Mesendoderm (in vitro differentiated cells): ENCODE data around the gene TNS3.
"Not testable (repeated sequence)": the region's sequence is repeated elsewhere in the genome, so short reads cannot be mapped to it uniquely, and the experiment has no call there.

ENCODE experiments used
- DNase-seq: peaks from one replicate; pipeline ENCODE4 v3.0.0; 2013
- H2AK5ac ChIP-seq: 2 replicates; pipeline ENCODE4 v1.6.1; 2013; ENCODE audit warnings: low read length, inconsistent platforms
- H2BK120ac ChIP-seq: 2 replicates; pipeline ENCODE4 v1.6.1; 2013; ENCODE audit warnings: low read depth, mild to moderate bottlenecking, low read length, moderate library complexity, mixed read lengths
- H2BK15ac ChIP-seq: replicated peaks from 2 replicates; pipeline ENCODE4 v1.6.1; 2013; ENCODE audit warnings: low read depth, mild to moderate bottlenecking, moderate library complexity
- H2BK5ac ChIP-seq: 2 replicates; pipeline ENCODE4 v1.6.1; 2013; ENCODE audit warnings: low read length, inconsistent platforms
- H3K18ac ChIP-seq: 2 replicates; pipeline ENCODE4 v1.6.1; 2013; ENCODE audit warnings: mild to moderate bottlenecking, low read length, mixed read lengths
- H3K23ac ChIP-seq: one replicate; pipeline ENCODE4 v1.6.1; 2013; ENCODE audit warnings: low read length
- H3K27ac ChIP-seq: 2 replicates; pipeline ENCODE4 v1.5.1; 2013; ENCODE audit warnings: low read depth, mild to moderate bottlenecking, inconsistent platforms, low read length, moderate library complexity
- H3K27me3 ChIP-seq: 2 replicates; pipeline ENCODE4 v1.6.1; 2013; ENCODE audit warnings: low read length, control low read depth, mild to moderate bottlenecking, inconsistent platforms; ENCODE audit not compliant: insufficient read depth, poor library complexity
- H3K36me3 ChIP-seq: 2 replicates; pipeline ENCODE4 v1.6.1; 2013; ENCODE audit warnings: low read length, inconsistent platforms; ENCODE audit not compliant: control insufficient read depth, insufficient read depth
- H3K4ac ChIP-seq: one replicate; pipeline ENCODE4 v1.6.1; 2013; ENCODE audit warnings: low read depth, mild to moderate bottlenecking, low read length, moderate library complexity
- H3K4me1 ChIP-seq: 2 replicates; pipeline ENCODE4 v1.6.1; 2013; ENCODE audit warnings: low read depth, low read length, inconsistent platforms; ENCODE audit not compliant: control insufficient read depth
- H3K4me2 ChIP-seq: 2 replicates; pipeline ENCODE4 v1.6.1; 2013; ENCODE audit warnings: low read length
- H3K4me3 ChIP-seq: 2 replicates; pipeline ENCODE4 v1.5.1; 2013; ENCODE audit warnings: mild to moderate bottlenecking, low read length
- H3K56ac ChIP-seq: one replicate; pipeline ENCODE4 v1.6.1; 2013; ENCODE audit warnings: low read length
- H3K79me1 ChIP-seq: 2 replicates; pipeline ENCODE4 v1.6.1; 2013; ENCODE audit warnings: low read length, inconsistent platforms
- H3K79me2 ChIP-seq: 2 replicates; pipeline ENCODE4 v1.6.1; 2013; ENCODE audit warnings: mild to moderate bottlenecking, low read length; ENCODE audit not compliant: control insufficient read depth, insufficient read depth
- H3K9ac ChIP-seq: 2 replicates; pipeline ENCODE4 v1.6.1; 2013; ENCODE audit warnings: low read length, inconsistent platforms
- H4K5ac ChIP-seq: one replicate; pipeline ENCODE4 v1.6.1; 2013; ENCODE audit warnings: low read length
- H4K8ac ChIP-seq: one replicate; pipeline ENCODE4 v1.6.1; 2013; ENCODE audit warnings: low read depth, mild to moderate bottlenecking, control low read depth, low read length, moderate library complexity
- WGBS: extraction: QIAGEN DNeasy Blood & Tissue Kit; methylation state at CpG from one replicate; pipeline ENCODE4 v1.1.7; 2013; ENCODE audit warnings: low lambda C conversion rate, missing lambda C conversion rate; ENCODE audit not compliant: insufficient coverage; ENCODE audit errors: extremely low coverage; 5-methylcytosine and 5-hydroxymethylcytosine counted together

The TNS3 gene

GRCh38 chr7:47441796-47442604 lies 139.9 kb downstream of the TNS3 start:
- H3K36me3 ChIP-seq = no peaks in the 10 kb centered on the region
- H3K4ac ChIP-seq = no peak overlapping the region
- no peak overlapping the region for H4K8ac ChIP-seq
- H3K79me2 ChIP-seq = no peaks in the 10 kb centered on the region
- no peak overlapping the region for H3K9ac ChIP-seq
- H2BK15ac ChIP-seq = no peak overlapping the region
- no peak overlapping the region for H3K18ac ChIP-seq
- H3K4me1 ChIP-seq = no peaks in the 10 kb centered on the region
- H3K23ac ChIP-seq = no peak overlapping the region
- no peak overlapping the region for H3K56ac ChIP-seq
- no peak overlapping the region for H2BK120ac ChIP-seq
- no peak overlapping the region for H3K27ac ChIP-seq
- H3K4me2 ChIP-seq = no peak overlapping the region
- DNase-seq = no peak
- H3K79me1 ChIP-seq = no peaks in the 10 kb centered on the region
- H3K4me3 ChIP-seq = no peak overlapping the region
- H2BK5ac ChIP-seq = no peak overlapping the region
- H2AK5ac ChIP-seq = no peak overlapping the region
- no peak overlapping the region for H4K5ac ChIP-seq
- WGBS = no CpG with 5 or more reads among the region's 11 CpGs
- no peaks in the 10 kb centered on the region for H3K27me3 ChIP-seq

DNA sequence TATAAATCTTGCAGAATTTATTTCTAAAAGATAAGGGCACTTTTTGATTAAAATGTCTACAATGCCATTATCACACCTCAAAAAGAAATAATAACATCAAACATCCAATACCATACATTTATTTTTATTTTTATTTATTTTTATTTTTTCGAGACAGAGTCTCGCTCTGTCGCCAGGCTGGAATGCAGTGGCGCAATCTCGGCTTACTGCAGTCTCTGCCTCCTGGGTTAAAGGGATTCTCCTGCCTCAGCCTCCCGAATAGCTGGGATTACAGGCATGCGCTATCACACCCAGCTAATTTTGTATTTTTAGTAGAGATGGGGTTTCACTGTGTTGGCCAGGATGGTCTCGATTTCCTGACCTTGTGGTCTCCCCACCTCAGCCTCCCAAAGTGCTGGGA lies 140.9 kb downstream of the TNS3 start:
- not testable (repeated sequence) for H3K4me1 ChIP-seq, H3K23ac ChIP-seq, H3K27me3 ChIP-seq, H3K18ac ChIP-seq, H3K27ac ChIP-seq, H2BK120ac ChIP-seq, H3K4me3 ChIP-seq, H3K36me3 ChIP-seq, H4K8ac ChIP-seq, H3K56ac ChIP-seq, H3K4me2 ChIP-seq, H2BK15ac ChIP-seq, H4K5ac ChIP-seq, H3K79me2 ChIP-seq, H2AK5ac ChIP-seq, H3K9ac ChIP-seq, H3K79me1 ChIP-seq, H3K4ac ChIP-seq, H2BK5ac ChIP-seq
- whole genome bisulfite sequencing = 100% methylated on average over 1 of the region's 8 CpGs
- peak; percentile 37 for DNase-seq

- no peak overlapping the region for H4K8ac ChIP-seq
- no CpG with 5 or more reads among the region's 1 CpG for WGBS
- H3K27ac ChIP-seq = no peak overlapping the region
- H3K9ac ChIP-seq = no peak overlapping the region
- no peak overlapping the region for H2BK120ac ChIP-seq
- no peaks in the 10 kb centered on the region for H3K36me3 ChIP-seq
- no peak overlapping the region for H4K5ac ChIP-seq
- DNase-seq = no peak
- H3K18ac ChIP-seq = no peak overlapping the region
- H3K4ac ChIP-seq = no peak overlapping the region
- H3K4me1 ChIP-seq = no peaks in the 10 kb centered on the region
- no peak overlapping the region for H3K4me3 ChIP-seq
- H3K79me2 ChIP-seq = no peaks in the 10 kb centered on the region
- H2BK15ac ChIP-seq = no peak overlapping the region
- no peaks in the 10 kb centered on the region for H3K27me3 ChIP-seq
- H3K79me1 ChIP-seq = no peaks in the 10 kb centered on the region
- no peak overlapping the region for H3K4me2 ChIP-seq
- H3K56ac ChIP-seq = no peak overlapping the region
- no peak overlapping the region for H2BK5ac ChIP-seq
- no peak overlapping the region for H3K23ac ChIP-seq
- H2AK5ac ChIP-seq = no peak overlapping the region
Observed at GRCh38 chr7:47440320-47440719, 141.6 kb downstream of the TNS3 start.

DNA sequence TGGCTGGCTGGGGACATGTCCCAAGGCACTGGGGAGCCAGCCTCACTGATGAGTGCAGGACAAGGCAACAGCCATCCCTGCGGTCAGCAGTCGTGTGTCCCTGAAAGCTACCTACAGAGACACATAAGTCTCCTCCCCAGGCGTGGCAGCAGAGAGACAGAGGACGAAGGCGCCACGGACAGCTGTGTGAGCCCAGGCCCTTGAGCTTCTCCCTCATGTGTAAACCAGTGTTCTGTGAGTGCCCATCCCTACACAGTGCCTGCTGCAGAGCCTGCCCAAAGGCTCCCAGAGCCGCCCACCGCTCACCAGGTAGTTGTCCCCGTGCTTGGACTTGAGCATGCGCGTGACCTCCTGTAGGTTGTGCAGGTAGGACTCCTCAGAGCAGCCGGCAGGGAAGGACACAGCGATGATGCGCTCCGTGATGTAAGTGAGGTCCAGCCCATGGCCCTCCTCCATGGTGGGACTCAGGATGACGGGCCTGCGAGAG lies 142.7 kb downstream of the TNS3 start:
- no peak overlapping the region for H3K4ac ChIP-seq
- no peak overlapping the region for H3K4me2 ChIP-seq
- H2BK15ac ChIP-seq = no peak overlapping the region
- no peak overlapping the region for H2BK120ac ChIP-seq
- no peak overlapping the region for H3K27ac ChIP-seq
- no peaks in the 10 kb centered on the region for H3K36me3 ChIP-seq
- no peak overlapping the region for H2BK5ac ChIP-seq
- H3K79me1 ChIP-seq = no peaks in the 10 kb centered on the region
- no peak overlapping the region for H4K5ac ChIP-seq
- DNase-seq = no peak
- H3K4me1 ChIP-seq = no peaks in the 10 kb centered on the region
- H2AK5ac ChIP-seq = no peak overlapping the region
- no peak overlapping the region for H3K9ac ChIP-seq
- no peak overlapping the region for H3K18ac ChIP-seq
- no CpG with 5 or more reads among the region's 17 CpGs for whole genome bisulfite sequencing
- no peaks in the 10 kb centered on the region for H3K27me3 ChIP-seq
- H3K56ac ChIP-seq = no peak overlapping the region
- H3K23ac ChIP-seq = no peak overlapping the region
- H3K4me3 ChIP-seq = no peak overlapping the region
- H4K8ac ChIP-seq = no peak overlapping the region
- H3K79me2 ChIP-seq = no peaks in the 10 kb centered on the region

DNA sequence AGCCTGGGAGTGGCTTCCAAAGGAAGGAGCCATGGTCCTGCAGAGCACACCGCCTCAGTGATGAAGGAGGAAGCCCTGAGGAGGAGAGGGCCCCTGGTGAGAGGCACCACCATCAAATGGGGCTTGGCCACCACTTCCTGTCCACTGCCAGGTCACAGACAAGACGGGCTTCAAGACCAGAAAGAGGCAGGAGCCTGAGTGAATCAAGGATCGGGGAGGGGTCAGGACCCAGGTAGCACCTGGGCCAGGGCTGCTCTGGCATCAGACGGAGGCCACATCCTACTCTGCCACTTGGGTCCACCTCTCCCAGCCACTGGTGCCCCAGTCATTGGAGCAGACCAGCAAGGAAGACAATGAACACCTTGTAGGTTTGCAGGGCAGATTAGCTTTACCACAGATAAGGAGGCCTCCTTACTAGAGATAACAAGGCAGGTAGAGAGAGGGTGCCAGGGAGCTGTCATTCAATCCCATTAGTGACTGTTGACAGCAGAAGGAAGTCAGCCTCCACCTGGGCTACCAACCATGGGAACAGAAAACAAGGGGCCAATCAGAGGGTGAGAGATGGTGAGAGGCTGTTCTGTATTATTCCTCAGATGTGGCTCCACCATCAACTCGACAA lies 143.4 kb downstream of the TNS3 start:
- no peak for DNase-seq
- Histone ChIP-seq H3K23ac (no peak overlapping the region), H3K4me2 (no peak overlapping the region), H3K4me1 (no peaks in the 10 kb centered on the region), H3K27me3 (no peaks in the 10 kb centered on the region), H3K79me1 (no peaks in the 10 kb centered on the region), H3K36me3 (no peaks in the 10 kb centered on the region), H2AK5ac (no peak overlapping the region), H3K18ac (no peak overlapping the region), H3K27ac (no peak overlapping the region), H3K4me3 (no peak overlapping the region), H2BK5ac (no peak overlapping the region), H3K9ac (no peak overlapping the region), H3K56ac (no peak overlapping the region), H2BK15ac (no peak overlapping the region), H3K4ac (no peak overlapping the region), H3K79me2 (no peaks in the 10 kb centered on the region), H4K8ac (no peak overlapping the region), H2BK120ac (no peak overlapping the region), H4K5ac (no peak overlapping the region)
- no CpG with 5 or more reads among the region's 5 CpGs for WGBS
